GM23248 (cell line): ENCODE results near the gene CEBPB.

Source experiments
- EZH2 ChIP-seq: fragments of 200-600 bp; sonication (generic); IDR thresholded peaks from 2 replicates; pipeline ENCODE4 v1.6.1; 2018; ENCODE audit warnings: antibody characterized with exemption, mild to moderate bottlenecking; ENCODE audit not compliant: insufficient read depth, poor library complexity, severe bottlenecking
- EZH2phosphoT487 ChIP-seq: fragments of 200-600 bp; sonication (generic); IDR thresholded peaks from 2 replicates; pipeline ENCODE4 v1.6.1; 2018; ENCODE audit warnings: antibody characterized with exemption, moderate library complexity, mild to moderate bottlenecking, low read depth; ENCODE audit not compliant: insufficient read depth

DNA sequence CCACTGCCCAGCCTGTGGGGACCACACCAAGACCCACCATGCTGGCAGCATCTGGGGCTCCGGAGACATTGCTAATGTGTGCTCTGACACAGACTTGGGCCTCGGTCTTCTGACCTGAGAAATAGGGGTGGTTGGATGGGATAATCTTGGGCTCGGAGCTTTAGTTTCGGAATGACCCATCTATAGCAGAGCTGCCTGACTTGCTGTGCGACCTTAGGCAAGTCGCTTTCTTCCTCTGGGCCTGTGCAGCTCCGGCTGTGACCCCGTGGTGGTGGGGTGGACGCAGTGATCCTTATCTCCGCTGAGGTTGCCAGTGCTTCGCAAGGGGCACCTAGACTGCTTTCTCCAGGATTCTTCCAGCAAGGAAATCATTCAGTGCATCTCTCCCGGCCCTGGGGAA is 43.7 kb downstream of the CEBPB start:
- TF ChIP-seq EZH2phosphoT487 (no peak), EZH2 (no peak)
